Measurements from ENCODE around the gene TEAD4.
"Not testable (repeated sequence)": the region's sequence is repeated elsewhere in the genome, so short reads cannot be mapped to it uniquely, and the experiment has no call there.

TEAD4 gene

GRCh38 chr12:3048540-3048939 lies 89.3 kb downstream of the TEAD4 start:
- Histone ChIP-seq H3K27ac (ENCODE audit: low read depth, low read length) (no peak overlapping the region), H3K9ac (ENCODE audit: low read length) (no peak overlapping the region), H3K4me1 (ENCODE audit: control insufficient read depth, insufficient read depth, low read length) (peaks cover 7% of the 10 kb centered on the region; the same call in 1 of the 2 replicates), H3K9me3 (ENCODE audit: control insufficient read depth, insufficient read depth, low read depth, low read length) (no peaks in the 10 kb centered on the region), H3K4me3 (ENCODE audit: low read depth, low read length) (no peak overlapping the region), H3K27me3 (ENCODE audit: control insufficient read depth, insufficient read depth, low read length) (0 out of 2 replicates have a peak, but pooled peaks cover 2% of the 10 kb centered on the region), H3K36me3 (ENCODE audit: control insufficient read depth, insufficient read depth, low read length) (peaks cover 6% of the 10 kb centered on the region)

- H3K4me1 ChIP-seq (ENCODE audit: control insufficient read depth, insufficient read depth, low read length) = peaks cover 7% of the 10 kb centered on the region; the same call in 1 of the 2 replicates
- no peak overlapping the region for H3K27ac ChIP-seq (ENCODE audit: low read depth, low read length)
- no peaks in the 10 kb centered on the region for H3K9me3 ChIP-seq (ENCODE audit: control insufficient read depth, insufficient read depth, low read depth, low read length)
- H3K9ac ChIP-seq (ENCODE audit: low read length) = no peak overlapping the region
- H3K4me3 ChIP-seq (ENCODE audit: low read depth, low read length) = no peak overlapping the region
- 0 out of 2 replicates have a peak, but pooled peaks cover 2% of the 10 kb centered on the region for H3K27me3 ChIP-seq (ENCODE audit: control insufficient read depth, insufficient read depth, low read length)
- peaks cover under 1% of the 10 kb centered on the region; the same call in 1 of the 2 replicates for H3K36me3 ChIP-seq (ENCODE audit: control insufficient read depth, insufficient read depth, low read length)
Observed at GRCh38 chr12:3049176-3049575, 90.0 kb downstream of the TEAD4 start.

DNA sequence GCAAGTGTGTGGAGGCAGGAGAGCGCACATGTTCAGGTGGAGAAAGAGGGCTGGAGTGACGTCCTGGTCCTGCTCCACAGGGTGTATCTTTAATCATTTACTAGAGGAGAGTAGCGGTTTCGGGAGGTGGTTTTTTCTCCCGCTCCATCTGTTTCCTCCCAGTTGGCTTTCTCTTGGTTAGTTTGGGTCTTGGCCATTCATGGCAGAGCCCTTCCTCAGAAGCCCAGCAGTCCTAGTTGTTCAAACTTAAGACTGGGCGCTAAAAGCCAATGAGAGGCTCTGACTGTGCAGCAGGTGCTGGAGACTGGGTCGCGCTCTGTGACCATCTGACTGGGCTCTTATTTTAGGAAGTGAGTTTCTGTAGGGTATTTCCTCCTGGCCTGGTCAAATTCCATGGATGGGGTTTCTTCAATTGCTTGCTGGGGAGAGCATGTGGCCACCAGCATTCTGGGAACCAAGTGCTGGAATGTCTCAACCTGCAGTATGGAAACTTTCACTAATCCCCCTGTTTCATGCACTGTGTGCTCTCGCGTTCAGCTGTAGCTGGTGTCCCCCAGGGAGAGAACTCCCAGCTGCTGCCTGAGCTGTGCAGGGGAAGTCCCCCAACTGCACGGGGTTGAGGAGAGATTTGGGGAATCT lies 90.5 kb downstream of the TEAD4 start:
- Histone ChIP-seq H3K27ac (ENCODE audit: low read depth, low read length) (no peak overlapping the region), H3K9me3 (ENCODE audit: control insufficient read depth, insufficient read depth, low read depth, low read length) (no peaks in the 10 kb centered on the region), H3K27me3 (ENCODE audit: control insufficient read depth, insufficient read depth, low read length) (0 out of 2 replicates have a peak, but pooled peaks cover 2% of the 10 kb centered on the region), H3K4me3 (ENCODE audit: low read depth, low read length) (no peak overlapping the region), H3K36me3 (ENCODE audit: control insufficient read depth, insufficient read depth, low read length) (no peaks in the 10 kb centered on the region), H3K4me1 (ENCODE audit: control insufficient read depth, insufficient read depth, low read length) (peaks cover 7% of the 10 kb centered on the region; the same call in 1 of the 2 replicates), H3K9ac (ENCODE audit: low read length) (no peak overlapping the region)

- no peak overlapping the region for H3K9ac ChIP-seq (ENCODE audit: low read length)
- no peaks in the 10 kb centered on the region for H3K9me3 ChIP-seq (ENCODE audit: control insufficient read depth, insufficient read depth, low read depth, low read length)
- no peak overlapping the region for H3K4me3 ChIP-seq (ENCODE audit: low read depth, low read length)
- H3K4me1 ChIP-seq (ENCODE audit: control insufficient read depth, insufficient read depth, low read length) = peaks cover 6% of the 10 kb centered on the region; the same call in 1 of the 2 replicates
- no peaks in the 10 kb centered on the region for H3K36me3 ChIP-seq (ENCODE audit: control insufficient read depth, insufficient read depth, low read length)
- no peak overlapping the region for H3K27ac ChIP-seq (ENCODE audit: low read depth, low read length)
- H3K27me3 ChIP-seq (ENCODE audit: control insufficient read depth, insufficient read depth, low read length) = 0 out of 2 replicates have a peak, but pooled peaks cover 2% of the 10 kb centered on the region
Observed at GRCh38 chr12:3054374-3054773, 95.2 kb downstream of the TEAD4 start.

- H3K9me3 ChIP-seq (ENCODE audit: control insufficient read depth, insufficient read depth, low read depth, low read length) = no peaks in the 10 kb centered on the region
- no peak overlapping the region for H3K9ac ChIP-seq (ENCODE audit: low read length)
- H3K36me3 ChIP-seq (ENCODE audit: control insufficient read depth, insufficient read depth, low read length) = no peaks in the 10 kb centered on the region
- H3K27me3 ChIP-seq (ENCODE audit: control insufficient read depth, insufficient read depth, low read length) = no peaks in the 10 kb centered on the region
- H3K27ac ChIP-seq (ENCODE audit: low read depth, low read length) = no peak overlapping the region
- H3K4me3 ChIP-seq (ENCODE audit: low read depth, low read length) = no peak overlapping the region
- H3K4me1 ChIP-seq (ENCODE audit: control insufficient read depth, insufficient read depth, low read length) = peaks cover 6% of the 10 kb centered on the region; the same call in 1 of the 2 replicates
Observed at GRCh38 chr12:3055026-3055703, 96.0 kb downstream of the TEAD4 start.

- peaks cover 6% of the 10 kb centered on the region; the same call in 1 of the 2 replicates for H3K4me1 ChIP-seq (ENCODE audit: control insufficient read depth, insufficient read depth, low read length)
- H3K9me3 ChIP-seq (ENCODE audit: control insufficient read depth, insufficient read depth, low read depth, low read length) = no peaks in the 10 kb centered on the region
- H3K4me3 ChIP-seq (ENCODE audit: low read depth, low read length) = no peak overlapping the region
- no peak overlapping the region for H3K27ac ChIP-seq (ENCODE audit: low read depth, low read length)
- H3K27me3 ChIP-seq (ENCODE audit: control insufficient read depth, insufficient read depth, low read length) = no peaks in the 10 kb centered on the region
- H3K9ac ChIP-seq (ENCODE audit: low read length) = no peak overlapping the region
- no peaks in the 10 kb centered on the region for H3K36me3 ChIP-seq (ENCODE audit: control insufficient read depth, insufficient read depth, low read length)
Observed at GRCh38 chr12:3055704-3056467, 96.7 kb downstream of the TEAD4 start.

GRCh38 chr12:3061059-3061458 lies 101.9 kb downstream of the TEAD4 start:
- peaks cover 6% of the 10 kb centered on the region for H3K9me3 ChIP-seq (ENCODE audit: control insufficient read depth, insufficient read depth, low read depth, low read length)
- no peaks in the 10 kb centered on the region for H3K36me3 ChIP-seq (ENCODE audit: control insufficient read depth, insufficient read depth, low read length)
- no peaks in the 10 kb centered on the region for H3K27me3 ChIP-seq (ENCODE audit: control insufficient read depth, insufficient read depth, low read length)
- H3K27ac ChIP-seq (ENCODE audit: low read depth, low read length) = no peak overlapping the region
- H3K4me1 ChIP-seq (ENCODE audit: control insufficient read depth, insufficient read depth, low read length) = no peaks in the 10 kb centered on the region; the same call in 1 of the 2 replicates
- no peak overlapping the region for H3K9ac ChIP-seq (ENCODE audit: low read length)
- no peak overlapping the region for H3K4me3 ChIP-seq (ENCODE audit: low read depth, low read length)

DNA sequence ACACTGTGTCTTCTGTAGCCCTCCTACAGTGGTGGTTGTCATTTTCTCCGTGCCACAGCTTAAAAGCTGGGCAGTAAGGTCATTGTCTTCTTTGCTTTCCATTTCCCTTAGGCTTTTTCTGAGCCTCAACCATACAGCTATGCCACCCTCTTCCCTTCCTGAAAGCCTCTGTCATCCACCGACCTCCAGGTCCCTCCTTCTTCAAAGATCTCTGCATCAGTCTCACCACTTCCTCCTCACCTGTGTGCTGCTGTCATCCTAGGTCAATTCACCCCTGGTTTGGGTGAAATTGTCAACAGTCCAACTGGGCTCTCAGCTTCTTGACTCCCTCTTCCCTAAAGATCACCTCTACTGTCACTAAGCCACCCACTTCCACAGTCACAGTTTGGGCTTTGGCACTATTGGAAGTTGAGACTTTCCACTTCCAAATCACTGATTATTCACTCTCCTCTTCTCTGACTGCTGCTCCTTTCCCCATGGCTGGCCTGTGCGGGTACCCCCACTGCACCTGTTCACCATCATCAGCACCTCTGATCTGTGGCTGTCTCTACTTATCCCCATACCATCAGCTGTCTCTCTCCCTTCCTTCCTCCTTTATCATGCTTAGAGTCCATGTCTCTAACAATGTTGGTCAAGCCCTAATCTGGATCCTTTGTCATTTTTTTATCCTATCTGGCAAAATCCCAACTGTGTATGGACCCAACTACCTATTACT lies 102.5 kb downstream of the TEAD4 start:
- H3K9ac ChIP-seq (ENCODE audit: low read length) = no peak overlapping the region
- H3K27me3 ChIP-seq (ENCODE audit: control insufficient read depth, insufficient read depth, low read length) = no peaks in the 10 kb centered on the region
- no peak overlapping the region for H3K4me3 ChIP-seq (ENCODE audit: low read depth, low read length)
- H3K27ac ChIP-seq (ENCODE audit: low read depth, low read length) = no peak overlapping the region
- H3K4me1 ChIP-seq (ENCODE audit: control insufficient read depth, insufficient read depth, low read length) = no peaks in the 10 kb centered on the region; the same call in 1 of the 2 replicates
- H3K9me3 ChIP-seq (ENCODE audit: control insufficient read depth, insufficient read depth, low read depth, low read length) = peaks cover 6% of the 10 kb centered on the region
- no peaks in the 10 kb centered on the region for H3K36me3 ChIP-seq (ENCODE audit: control insufficient read depth, insufficient read depth, low read length)

DNA sequence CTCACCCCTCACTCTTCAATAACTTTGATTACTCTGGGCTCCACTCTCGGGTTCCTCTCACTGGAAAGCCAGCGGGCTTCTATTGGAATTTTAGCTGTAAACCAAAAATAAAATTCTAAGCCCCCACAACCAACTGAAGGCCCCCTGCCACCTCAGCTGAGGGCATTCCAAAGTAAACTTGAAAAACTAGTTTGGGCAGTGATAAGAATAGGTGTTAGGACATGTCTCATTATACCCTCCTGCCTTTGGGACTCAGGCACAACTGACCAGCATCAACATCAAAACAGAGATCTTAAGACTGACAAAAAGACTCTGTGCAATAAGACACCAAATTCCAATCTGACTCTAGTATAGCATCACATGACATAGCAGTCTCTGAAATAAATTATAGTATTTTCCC lies 106.1 kb downstream of the TEAD4 start:
- H3K27me3 ChIP-seq (ENCODE audit: control insufficient read depth, insufficient read depth, low read length) = peaks cover 6% of the 10 kb centered on the region
- H3K4me3 ChIP-seq (ENCODE audit: low read depth, low read length) = no peak overlapping the region
- no peaks in the 10 kb centered on the region for H3K36me3 ChIP-seq (ENCODE audit: control insufficient read depth, insufficient read depth, low read length)
- H3K9ac ChIP-seq (ENCODE audit: low read length) = no peak overlapping the region
- H3K9me3 ChIP-seq (ENCODE audit: control insufficient read depth, insufficient read depth, low read depth, low read length) = peaks cover 6% of the 10 kb centered on the region
- no peak overlapping the region for H3K27ac ChIP-seq (ENCODE audit: low read depth, low read length)
- H3K4me1 ChIP-seq (ENCODE audit: control insufficient read depth, insufficient read depth, low read length) = no peaks in the 10 kb centered on the region; the same call in 1 of the 2 replicates

- H3K9ac ChIP-seq (ENCODE audit: low read length); H3K4me3 ChIP-seq (ENCODE audit: low read depth, low read length); H3K9me3 ChIP-seq (ENCODE audit: control insufficient read depth, insufficient read depth, low read depth, low read length); H3K27me3 ChIP-seq (ENCODE audit: control insufficient read depth, insufficient read depth, low read length); H3K4me1 ChIP-seq (ENCODE audit: control insufficient read depth, insufficient read depth, low read length); H3K27ac ChIP-seq (ENCODE audit: low read depth, low read length); H3K36me3 ChIP-seq (ENCODE audit: control insufficient read depth, insufficient read depth, low read length): not testable (repeated sequence)
Observed at GRCh38 chr12:3065846-3066245, 106.6 kb downstream of the TEAD4 start.

Measured in HUES6 (cell line).